ENCODE results near the gene ADARB2. TPM values are rescaled to one million over a fixed set of nuclear protein-coding genes. Genes with fewer than 3 reads are reported as not detected.

ADARB2 gene
- total RNA-seq, 1 donor from 2014 or later = under 0.01 TPM

- H3K27ac ChIP-seq (ENCODE audit: low read depth, low read length) = no peak overlapping the region
- no peaks in the 10 kb centered on the region for H3K4me1 ChIP-seq (ENCODE audit: control insufficient read depth in 3 of 3, insufficient read depth in 3 of 3, low read length in 3 of 3)
- no peaks in the 10 kb centered on the region for H3K9me3 ChIP-seq (ENCODE audit: control insufficient read depth in 3 of 3, low read length in 3 of 3)
- no peak overlapping the region for H3K4me3 ChIP-seq (ENCODE audit: low read length in 3 of 3)
- no peaks in the 10 kb centered on the region for H3K36me3 ChIP-seq (ENCODE audit: control insufficient read depth in 3 of 3, insufficient read depth in 3 of 3, low read length in 3 of 3)
- no peak overlapping the region for H3K9ac ChIP-seq (ENCODE audit: low read depth in 1 of 3, low read length in 3 of 3)
- H3K27me3 ChIP-seq (ENCODE audit: control insufficient read depth in 3 of 3, insufficient read depth in 3 of 3, low read length in 3 of 3) = peaks cover 3 to 43% (median 22%) of the 10 kb centered on the region in 3 donors
Observed at GRCh38 chr10:1362589-1363445, 374.5 kb downstream of the ADARB2 start.

- Histone ChIP-seq H3K9me3 (ENCODE audit: control insufficient read depth in 3 of 3, low read length in 3 of 3) (no peaks in the 10 kb centered on the region), H3K36me3 (ENCODE audit: control insufficient read depth in 3 of 3, insufficient read depth in 3 of 3, low read length in 3 of 3) (no peaks in the 10 kb centered on the region), H3K27ac (ENCODE audit: low read depth, low read length) (no peak overlapping the region), H3K9ac (ENCODE audit: low read depth in 1 of 3, low read length in 3 of 3) (no peak overlapping the region), H3K27me3 (ENCODE audit: control insufficient read depth in 3 of 3, insufficient read depth in 3 of 3, low read length in 3 of 3) (peaks cover 3 to 52% (median 22%) of the 10 kb centered on the region in 3 donors), H3K4me1 (ENCODE audit: control insufficient read depth in 3 of 3, insufficient read depth in 3 of 3, low read length in 3 of 3) (no peaks in the 10 kb centered on the region), H3K4me3 (ENCODE audit: low read length in 3 of 3) (no peak overlapping the region)
Observed at GRCh38 chr10:1361411-1362105, 375.8 kb downstream of the ADARB2 start.

- Histone ChIP-seq H3K36me3 (ENCODE audit: control insufficient read depth in 3 of 3, insufficient read depth in 3 of 3, low read length in 3 of 3) (no peaks in the 10 kb centered on the region), H3K27ac (ENCODE audit: low read depth, low read length) (no peak overlapping the region), H3K4me1 (ENCODE audit: control insufficient read depth in 3 of 3, insufficient read depth in 3 of 3, low read length in 3 of 3) (no peaks in the 10 kb centered on the region), H3K9ac (ENCODE audit: low read depth in 1 of 3, low read length in 3 of 3) (no peak overlapping the region), H3K9me3 (ENCODE audit: control insufficient read depth in 3 of 3, low read length in 3 of 3) (no peaks in the 10 kb centered on the region), H3K4me3 (ENCODE audit: low read length in 3 of 3) (no peak overlapping the region), H3K27me3 (ENCODE audit: control insufficient read depth in 3 of 3, insufficient read depth in 3 of 3, low read length in 3 of 3) (peaks cover 3 to 54% (median 28%) of the 10 kb centered on the region in 3 donors)
Observed at GRCh38 chr10:1360558-1361164, 376.7 kb downstream of the ADARB2 start.

GRCh38 chr10:1360011-1360557 is 377.2 kb downstream of the ADARB2 start:
- Histone ChIP-seq H3K9me3 (ENCODE audit: control insufficient read depth in 3 of 3, low read length in 3 of 3) (no peaks in the 10 kb centered on the region), H3K27ac (ENCODE audit: low read depth, low read length) (no peak overlapping the region), H3K27me3 (ENCODE audit: control insufficient read depth in 3 of 3, insufficient read depth in 3 of 3, low read length in 3 of 3) (peaks cover 3 to 54% (median 28%) of the 10 kb centered on the region in 3 donors), H3K36me3 (ENCODE audit: control insufficient read depth in 3 of 3, insufficient read depth in 3 of 3, low read length in 3 of 3) (no peaks in the 10 kb centered on the region), H3K9ac (ENCODE audit: low read depth in 1 of 3, low read length in 3 of 3) (no peak overlapping the region), H3K4me3 (ENCODE audit: low read length in 3 of 3) (no peak overlapping the region), H3K4me1 (ENCODE audit: control insufficient read depth in 3 of 3, insufficient read depth in 3 of 3, low read length in 3 of 3) (no peaks in the 10 kb centered on the region)

GRCh38 chr10:1359626-1359955 is 377.7 kb downstream of the ADARB2 start:
- no peak overlapping the region for H3K9ac ChIP-seq (ENCODE audit: low read depth in 1 of 3, low read length in 3 of 3)
- no peaks in the 10 kb centered on the region for H3K36me3 ChIP-seq (ENCODE audit: control insufficient read depth in 3 of 3, insufficient read depth in 3 of 3, low read length in 3 of 3)
- H3K9me3 ChIP-seq (ENCODE audit: control insufficient read depth in 3 of 3, low read length in 3 of 3) = no peaks in the 10 kb centered on the region
- no peak overlapping the region for H3K27ac ChIP-seq (ENCODE audit: low read depth, low read length)
- H3K4me3 ChIP-seq (ENCODE audit: low read length in 3 of 3) = no peak overlapping the region
- peaks cover 3 to 57% (median 28%) of the 10 kb centered on the region in 3 donors for H3K27me3 ChIP-seq (ENCODE audit: control insufficient read depth in 3 of 3, insufficient read depth in 3 of 3, low read length in 3 of 3)
- no peaks in the 10 kb centered on the region for H3K4me1 ChIP-seq (ENCODE audit: control insufficient read depth in 3 of 3, insufficient read depth in 3 of 3, low read length in 3 of 3)

GRCh38 chr10:1358860-1359625 is 378.3 kb downstream of the ADARB2 start:
- Histone ChIP-seq H3K27me3 (ENCODE audit: control insufficient read depth in 3 of 3, insufficient read depth in 3 of 3, low read length in 3 of 3) (peaks cover 3 to 55% (median 26%) of the 10 kb centered on the region in 3 donors), H3K4me1 (ENCODE audit: control insufficient read depth in 3 of 3, insufficient read depth in 3 of 3, low read length in 3 of 3) (no peaks in the 10 kb centered on the region), H3K36me3 (ENCODE audit: control insufficient read depth in 3 of 3, insufficient read depth in 3 of 3, low read length in 3 of 3) (no peaks in the 10 kb centered on the region), H3K9ac (ENCODE audit: low read depth in 1 of 3, low read length in 3 of 3) (no peak overlapping the region), H3K9me3 (ENCODE audit: control insufficient read depth in 3 of 3, low read length in 3 of 3) (no peaks in the 10 kb centered on the region), H3K27ac (ENCODE audit: low read depth, low read length) (no peak overlapping the region), H3K4me3 (ENCODE audit: low read length in 3 of 3) (no peak overlapping the region)

GRCh38 chr10:1358147-1358546 is 379.2 kb downstream of the ADARB2 start:
- Histone ChIP-seq H3K36me3 (ENCODE audit: control insufficient read depth in 3 of 3, insufficient read depth in 3 of 3, low read length in 3 of 3) (no peaks in the 10 kb centered on the region), H3K27ac (ENCODE audit: low read depth, low read length) (no peak overlapping the region), H3K9ac (ENCODE audit: low read depth in 1 of 3, low read length in 3 of 3) (no peak overlapping the region), H3K4me3 (ENCODE audit: low read length in 3 of 3) (no peak overlapping the region), H3K9me3 (ENCODE audit: control insufficient read depth in 3 of 3, low read length in 3 of 3) (no peaks in the 10 kb centered on the region), H3K4me1 (ENCODE audit: control insufficient read depth in 3 of 3, insufficient read depth in 3 of 3, low read length in 3 of 3) (no peaks in the 10 kb centered on the region), H3K27me3 (ENCODE audit: control insufficient read depth in 3 of 3, insufficient read depth in 3 of 3, low read length in 3 of 3) (peaks cover 3 to 47% (median 22%) of the 10 kb centered on the region in 3 donors)

- H3K27ac ChIP-seq (ENCODE audit: low read depth, low read length) = no peak overlapping the region
- no peaks in the 10 kb centered on the region for H3K36me3 ChIP-seq (ENCODE audit: control insufficient read depth in 3 of 3, insufficient read depth in 3 of 3, low read length in 3 of 3)
- no peaks in the 10 kb centered on the region for H3K9me3 ChIP-seq (ENCODE audit: control insufficient read depth in 3 of 3, low read length in 3 of 3)
- H3K4me3 ChIP-seq (ENCODE audit: low read length in 3 of 3) = no peak overlapping the region
- no peak overlapping the region for H3K9ac ChIP-seq (ENCODE audit: low read depth in 1 of 3, low read length in 3 of 3)
- H3K27me3 ChIP-seq (ENCODE audit: control insufficient read depth in 3 of 3, insufficient read depth in 3 of 3, low read length in 3 of 3) = peaks cover 3 to 40% (median 14%) of the 10 kb centered on the region in 3 donors
- no peaks in the 10 kb centered on the region for H3K4me1 ChIP-seq (ENCODE audit: control insufficient read depth in 3 of 3, insufficient read depth in 3 of 3, low read length in 3 of 3)
Observed at GRCh38 chr10:1356349-1356748, 381.0 kb downstream of the ADARB2 start.

- Histone ChIP-seq H3K9ac (ENCODE audit: low read depth in 1 of 3, low read length in 3 of 3) (no peak overlapping the region), H3K4me3 (ENCODE audit: low read length in 3 of 3) (no peak overlapping the region), H3K27ac (ENCODE audit: low read depth, low read length) (no peak overlapping the region), H3K4me1 (ENCODE audit: control insufficient read depth in 3 of 3, insufficient read depth in 3 of 3, low read length in 3 of 3) (no peaks in the 10 kb centered on the region), H3K27me3 (ENCODE audit: control insufficient read depth in 3 of 3, insufficient read depth in 3 of 3, low read length in 3 of 3) (peaks cover 1 to 37% (median 9%) of the 10 kb centered on the region in 3 donors), H3K36me3 (ENCODE audit: control insufficient read depth in 3 of 3, insufficient read depth in 3 of 3, low read length in 3 of 3) (no peaks in the 10 kb centered on the region), H3K9me3 (ENCODE audit: control insufficient read depth in 3 of 3, low read length in 3 of 3) (no peaks in the 10 kb centered on the region)
Observed at GRCh38 chr10:1354809-1355710, 382.3 kb downstream of the ADARB2 start.

All from skeletal muscle tissue (tissue), 4 donors.